AG08396 (cell line): ENCODE data around the gene NR3C2.

ENCODE experiments used
- DNase-seq: peaks from one replicate; pipeline ENCODE4 v3.0.0; 2012; ENCODE audit warnings: low spot score, mixed read lengths

Gene NR3C2

GRCh38 chr4:148263127-148263526, 179.1 kb downstream of the NR3C2 start:
- no peak for DNase-seq

- no peak for DNase-seq
Measured at GRCh38 chr4:148261848-148262247, 180.4 kb downstream of the NR3C2 start.

GRCh38 chr4:148259841-148260240, 182.4 kb downstream of the NR3C2 start:
- DNase-seq = no peak

- DNase-seq = no peak
Measured at GRCh38 chr4:148258535-148258934, 183.7 kb downstream of the NR3C2 start.

- DNase-seq = no peak
Measured at GRCh38 chr4:148255344-148255720, 186.9 kb downstream of the NR3C2 start.

- DNase-seq = no peak
Measured at GRCh38 chr4:148254621-148255343, 187.4 kb downstream of the NR3C2 start.

- no peak for DNase-seq
Measured at GRCh38 chr4:148253768-148254167, 188.4 kb downstream of the NR3C2 start.

GRCh38 chr4:148248824-148249223, 193.4 kb downstream of the NR3C2 start:
- no peak for DNase-seq

GRCh38 chr4:148245015-148245414, 197.2 kb downstream of the NR3C2 start:
- no peak for DNase-seq

GRCh38 chr4:148243837-148244236, 198.4 kb downstream of the NR3C2 start:
- no peak for DNase-seq

- DNase-seq = no peak
Measured at GRCh38 chr4:148240241-148240640, 202.0 kb downstream of the NR3C2 start.

GRCh38 chr4:148239494-148239985, 202.7 kb downstream of the NR3C2 start:
- DNase-seq = no peak

- no peak for DNase-seq
Measured at GRCh38 chr4:148238811-148239493, 203.3 kb downstream of the NR3C2 start.

- no peak for DNase-seq
Measured at GRCh38 chr4:148238086-148238485, 204.1 kb downstream of the NR3C2 start.

GRCh38 chr4:148235809-148236208, 206.4 kb downstream of the NR3C2 start:
- no peak for DNase-seq

- no peak for DNase-seq
Measured at GRCh38 chr4:148229798-148230197, 212.4 kb downstream of the NR3C2 start.

- no peak for DNase-seq
Measured at GRCh38 chr4:148229028-148229427, 213.2 kb downstream of the NR3C2 start.

GRCh38 chr4:148227147-148227546, 215.1 kb downstream of the NR3C2 start:
- DNase-seq = no peak

- no peak for DNase-seq
Measured at GRCh38 chr4:148226341-148226740, 215.9 kb downstream of the NR3C2 start.

GRCh38 chr4:148225639-148226038, 216.6 kb downstream of the NR3C2 start:
- DNase-seq = no peak

- no peak for DNase-seq
Measured at GRCh38 chr4:148224476-148224875, 217.7 kb downstream of the NR3C2 start.

GRCh38 chr4:148222991-148223660, 219.1 kb downstream of the NR3C2 start:
- no peak for DNase-seq
